Mesenchymal stem cell (in vitro differentiated cells and primary cell): ENCODE results near the gene GPR68.

Experiments
- DNase-seq: peaks from one replicate; pipeline ENCODE4 v3.0.0-alpha.2; 2013
- H2AFZ ChIP-seq: one replicate; pipeline ENCODE4 v1.6.1; 2013; ENCODE audit warnings: low read depth, mild to moderate bottlenecking, control low read depth, inconsistent platforms, low read length, moderate library complexity
- H2AK5ac ChIP-seq: 2 replicates; pipeline ENCODE4 v1.6.1; 2013; ENCODE audit warnings: low read length, moderate library complexity, mild to moderate bottlenecking, inconsistent platforms; ENCODE audit not compliant: severe bottlenecking
- H2BK120ac ChIP-seq: one replicate; pipeline ENCODE4 v1.6.1; 2013; ENCODE audit warnings: low read depth, mild to moderate bottlenecking, inconsistent platforms, low read length, moderate library complexity
- H2BK12ac ChIP-seq, 2 experiments: one replicate each; pipeline ENCODE4 v1.6.1; 2013; ENCODE audit warnings: inconsistent platforms in 2 of 2, low read length in 2 of 2, mild to moderate bottlenecking in 2 of 2, moderate library complexity in 2 of 2, control low read depth in 1 of 2
- H2BK15ac ChIP-seq: one replicate; pipeline ENCODE4 v1.6.1; 2013; ENCODE audit warnings: mild to moderate bottlenecking, low read depth, inconsistent platforms; ENCODE audit not compliant: poor library complexity, severe bottlenecking
- H2BK5ac ChIP-seq: 2 replicates; pipeline ENCODE4 v1.6.1; 2013; ENCODE audit warnings: low read depth, mild to moderate bottlenecking, low read length, control low read depth, inconsistent platforms; ENCODE audit not compliant: poor library complexity, severe bottlenecking
- H3K14ac ChIP-seq, 2 experiments: one replicate each; pipeline ENCODE4 v1.6.1; 2013; ENCODE audit warnings: inconsistent platforms in 2 of 2, low read length in 2 of 2, control low read depth in 1 of 2, mild to moderate bottlenecking in 1 of 2, moderate library complexity in 1 of 2
- H3K18ac ChIP-seq, 2 experiments: one replicate each; pipeline ENCODE4 v1.6.1; 2013; ENCODE audit warnings: inconsistent platforms in 2 of 2, low read length in 2 of 2, control low read depth in 1 of 2, low read depth in 1 of 2, mild to moderate bottlenecking in 1 of 2
- H3K23ac ChIP-seq, 2 experiments: one replicate each; pipeline ENCODE4 v1.6.1; 2013; ENCODE audit warnings: inconsistent platforms in 2 of 2, low read length in 2 of 2, mild to moderate bottlenecking in 2 of 2, moderate library complexity in 2 of 2, control low read depth in 1 of 2
- H3K27ac ChIP-seq: 2 replicates; pipeline ENCODE4 v1.5.1; 2013; ENCODE audit warnings: mild to moderate bottlenecking, moderate library complexity, low read length, control low read depth, inconsistent platforms; ENCODE audit not compliant: poor library complexity, severe bottlenecking
- H3K27me3 ChIP-seq, 2 experiments: 2 replicates each; pipeline versions ENCODE4 v1.6.1 to v1.7.0; 2013; ENCODE audit warnings: low read length in 2 of 2, mild to moderate bottlenecking in 2 of 2, moderate library complexity in 2 of 2, control low read depth in 1 of 2, inconsistent platforms in 1 of 2; ENCODE audit not compliant: control insufficient read depth in 1 of 2, insufficient read depth in 1 of 2
- H3K36me3 ChIP-seq, 2 experiments: 2 replicates each; pipeline versions ENCODE4 v1.6.1 to v1.7.0; 2013; ENCODE audit warnings: low read length in 2 of 2, control low read depth in 1 of 2, inconsistent platforms in 1 of 2, low read depth in 1 of 2, mild to moderate bottlenecking in 1 of 2; ENCODE audit not compliant: insufficient read depth in 2 of 2, control insufficient read depth in 1 of 2
- H3K4ac ChIP-seq, 2 experiments: one replicate each; pipeline ENCODE4 v1.6.1; 2013; ENCODE audit warnings: inconsistent platforms in 2 of 2, low read length in 2 of 2, mild to moderate bottlenecking in 2 of 2, moderate library complexity in 2 of 2, control low read depth in 1 of 2, low read depth in 1 of 2
- H3K4me1 ChIP-seq: 2 replicates; pipeline ENCODE4 v1.6.1; 2013; ENCODE audit warnings: low read depth, low read length, control low read depth; ENCODE audit not compliant: control insufficient read depth, insufficient read depth
- H3K4me2 ChIP-seq: 2 replicates; pipeline ENCODE4 v1.6.1; 2013; ENCODE audit warnings: low read length, mild to moderate bottlenecking, inconsistent platforms; ENCODE audit not compliant: poor library complexity, severe bottlenecking
- H3K4me3 ChIP-seq, 2 experiments: 2 replicates each; pipeline versions ENCODE4 v1.5.1 to v1.7.0; 2013; ENCODE audit warnings: low read length in 2 of 2, mild to moderate bottlenecking in 2 of 2, control low read depth in 1 of 2, low read depth in 1 of 2; ENCODE audit not compliant: insufficient read depth in 1 of 2
- H3K79me1 ChIP-seq: replicated peaks from 2 replicates; pipeline ENCODE4 v1.6.1; 2013; ENCODE audit warnings: mild to moderate bottlenecking, control low read depth, low read length, inconsistent platforms; ENCODE audit not compliant: poor library complexity, severe bottlenecking
- H3K9ac ChIP-seq: 2 replicates; pipeline ENCODE4 v1.7.0; 2013; ENCODE audit warnings: mild to moderate bottlenecking, low read length, moderate library complexity
- H3K9me3 ChIP-seq: 2 replicates; pipeline ENCODE4 v1.7.0; 2013; ENCODE audit warnings: mild to moderate bottlenecking, low read length; ENCODE audit not compliant: control insufficient read depth
- H4K8ac ChIP-seq: one replicate; pipeline ENCODE4 v1.6.1; 2013; ENCODE audit warnings: inconsistent platforms, mild to moderate bottlenecking, low read length, moderate library complexity
- H4K91ac ChIP-seq: one replicate; pipeline ENCODE4 v1.6.1; 2013; ENCODE audit warnings: mild to moderate bottlenecking, low read length, inconsistent platforms
- WGBS: methylation state at CpG from one replicate; pipeline ENCODE4 v1.1.7; 2013; ENCODE audit warnings: mixed read lengths; 5-methylcytosine and 5-hydroxymethylcytosine counted together

Gene GPR68

DNA sequence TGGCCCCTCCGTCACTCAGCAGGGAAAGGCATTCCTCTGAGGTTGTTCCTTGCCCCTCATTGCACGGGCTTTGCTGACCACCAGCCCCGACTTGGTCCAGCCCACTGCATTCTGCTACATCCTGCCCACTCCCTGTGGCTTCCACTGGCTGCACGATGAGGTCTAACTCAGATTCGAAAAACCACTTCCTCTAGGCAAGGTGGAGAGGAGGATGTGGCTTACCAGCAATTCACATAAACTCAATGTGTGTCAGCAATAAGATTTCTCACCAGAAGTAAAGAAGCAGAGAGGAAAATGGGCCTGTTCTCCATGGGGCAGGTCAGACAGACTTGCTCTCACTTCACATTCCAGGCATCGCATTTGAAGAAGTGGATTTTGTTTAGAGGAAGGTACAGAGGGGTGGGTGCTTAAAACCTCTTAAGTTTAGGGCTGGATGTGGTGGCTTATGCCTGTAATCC lies 14.7 kb downstream of the GPR68 start:
- H4K8ac ChIP-seq: no peak overlapping the region
- DNase-seq: peak; percentile 37
- no peak overlapping the region for H2AFZ ChIP-seq
- no peak overlapping the region for H3K27ac ChIP-seq
- H3K79me1 ChIP-seq: no peaks in the 10 kb centered on the region
- no peak overlapping the region for H3K4me2 ChIP-seq
- no peak overlapping the region for H4K91ac ChIP-seq
- no peak overlapping the region for H2AK5ac ChIP-seq
- peaks cover 20% of the 10 kb centered on the region for H3K4me1 ChIP-seq
- no peak overlapping the region for H3K9ac ChIP-seq
- H2BK120ac ChIP-seq: no peak overlapping the region
- H3K14ac ChIP-seq: no peak overlapping the region
- no peak overlapping the region for H3K23ac ChIP-seq
- no peaks in the 10 kb centered on the region for H3K27me3 ChIP-seq
- no peak overlapping the region for H2BK15ac ChIP-seq
- H2BK12ac ChIP-seq: no peak overlapping the region
- WGBS: 78% methylated on average over 6 of the region's 6 CpGs
- H3K4ac ChIP-seq: no peak overlapping the region
- H3K36me3 ChIP-seq: peaks cover 23 to 59% of the 10 kb centered on the region in 2 experiments
- peaks cover 6% of the 10 kb centered on the region for H3K9me3 ChIP-seq
- no peak overlapping the region for H3K18ac ChIP-seq
- H3K4me3 ChIP-seq: no peak overlapping the region
- H2BK5ac ChIP-seq: no peak overlapping the region

DNA sequence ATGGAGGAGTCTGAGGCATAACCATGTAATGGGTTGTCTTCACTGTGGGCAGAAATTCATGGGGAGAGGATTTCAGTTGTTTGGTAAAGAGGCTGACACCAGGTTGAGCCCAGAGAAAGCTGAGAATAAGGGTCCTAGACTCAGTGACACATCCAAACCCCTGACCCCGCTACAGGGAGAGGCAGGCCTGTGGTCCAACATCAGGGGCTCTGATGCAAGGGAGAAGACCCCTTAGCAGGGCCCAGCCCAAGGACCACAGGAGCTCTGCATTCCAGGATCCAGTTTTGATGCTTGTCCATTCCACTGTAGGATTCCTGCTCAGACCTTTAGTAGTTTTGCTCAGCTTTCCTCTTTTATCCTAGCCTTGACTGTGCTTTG lies 15.5 kb downstream of the GPR68 start:
- Histone ChIP-seq H3K14ac (no peak overlapping the region), H3K27ac (no peak overlapping the region), H4K8ac (no peak overlapping the region), H2AFZ (no peak overlapping the region), H3K23ac (no peak overlapping the region), H3K4me2 (no peak overlapping the region), H3K9me3 (peaks cover 6% of the 10 kb centered on the region), H3K27me3 (no peaks in the 10 kb centered on the region), H3K36me3 (peaks cover 17 to 58% of the 10 kb centered on the region in 2 experiments), H2BK5ac (no peak overlapping the region), H2BK12ac (no peak overlapping the region), H2BK120ac (no peak overlapping the region), H2AK5ac (no peak overlapping the region), H3K4me1 (peaks cover 22% of the 10 kb centered on the region), H3K79me1 (no peaks in the 10 kb centered on the region), H3K18ac (no peak overlapping the region), H4K91ac (no peak overlapping the region), H2BK15ac (no peak overlapping the region), H3K4ac (no peak overlapping the region), H3K9ac (no peak overlapping the region), H3K4me3 (no peak overlapping the region)
- 100% methylated on average over 1 of the region's 1 CpG for WGBS
- no peak for DNase-seq

DNA sequence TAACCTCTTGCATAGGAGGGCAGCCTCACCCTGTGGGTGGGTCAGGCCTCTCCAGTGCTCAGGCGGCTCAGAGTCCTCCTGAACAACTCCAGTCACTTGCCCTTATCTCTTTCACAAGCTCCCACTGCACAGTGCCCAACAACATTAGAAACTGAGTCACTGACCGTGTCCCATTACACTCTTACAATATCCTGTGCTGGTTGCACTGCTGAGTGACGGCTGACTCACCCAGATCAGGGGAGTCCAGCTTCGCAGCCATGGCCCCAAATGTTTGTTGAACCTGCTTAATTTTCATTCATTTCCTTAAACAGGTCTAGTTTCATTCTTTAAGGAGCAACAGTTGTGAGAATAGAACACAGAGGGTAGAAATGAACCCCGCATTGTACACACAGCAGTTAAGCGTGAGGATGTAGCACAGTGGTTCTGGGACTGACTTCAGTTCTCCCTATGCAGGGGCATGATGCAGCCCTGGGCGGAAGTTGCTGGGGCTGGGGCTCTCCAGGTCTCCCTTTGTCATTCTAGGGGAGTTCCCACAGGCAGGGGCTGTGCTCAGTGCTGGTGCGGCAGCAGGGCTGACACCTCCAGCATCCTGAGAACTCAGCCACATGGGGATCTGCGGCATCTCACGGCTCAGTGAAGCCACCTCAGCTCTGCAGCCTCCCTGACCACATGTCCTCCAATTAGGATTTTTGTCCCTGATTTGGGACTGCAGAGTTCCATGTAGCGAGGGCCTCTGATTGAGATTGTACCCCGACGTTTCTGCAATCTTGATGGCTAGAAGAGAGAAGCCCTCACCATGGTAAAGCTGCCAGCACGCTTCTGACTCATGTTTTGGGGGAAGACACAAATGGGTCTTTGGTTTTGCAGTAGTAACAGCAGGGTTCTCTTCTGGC lies 16.1 kb downstream of the GPR68 start:
- no peak overlapping the region for H3K23ac ChIP-seq
- no peak overlapping the region for H3K4me2 ChIP-seq
- no peak overlapping the region for H3K4ac ChIP-seq
- no peaks in the 10 kb centered on the region for H3K79me1 ChIP-seq
- H3K9me3 ChIP-seq: peaks cover 6% of the 10 kb centered on the region
- H3K14ac ChIP-seq: no peak overlapping the region
- peak overlapping the region; percentile 13 for H3K27ac ChIP-seq
- H3K18ac ChIP-seq: no peak overlapping the region
- H2AK5ac ChIP-seq: no peak overlapping the region
- no peak overlapping the region for H3K4me3 ChIP-seq
- no peak overlapping the region for H2AFZ ChIP-seq
- H2BK15ac ChIP-seq: no peak overlapping the region
- no peak overlapping the region for H2BK5ac ChIP-seq
- H4K91ac ChIP-seq: no peak overlapping the region
- no peak overlapping the region for H3K9ac ChIP-seq
- H3K4me1 ChIP-seq: peaks cover 22% of the 10 kb centered on the region
- H4K8ac ChIP-seq: no peak overlapping the region
- peak; percentile 59 for DNase-seq
- WGBS: 76% methylated on average over 14 of the region's 14 CpGs
- H2BK12ac ChIP-seq: no peak overlapping the region
- no peak overlapping the region for H2BK120ac ChIP-seq
- no peaks in the 10 kb centered on the region for H3K27me3 ChIP-seq
- H3K36me3 ChIP-seq: peaks cover 14 to 53% of the 10 kb centered on the region in 2 experiments

DNA sequence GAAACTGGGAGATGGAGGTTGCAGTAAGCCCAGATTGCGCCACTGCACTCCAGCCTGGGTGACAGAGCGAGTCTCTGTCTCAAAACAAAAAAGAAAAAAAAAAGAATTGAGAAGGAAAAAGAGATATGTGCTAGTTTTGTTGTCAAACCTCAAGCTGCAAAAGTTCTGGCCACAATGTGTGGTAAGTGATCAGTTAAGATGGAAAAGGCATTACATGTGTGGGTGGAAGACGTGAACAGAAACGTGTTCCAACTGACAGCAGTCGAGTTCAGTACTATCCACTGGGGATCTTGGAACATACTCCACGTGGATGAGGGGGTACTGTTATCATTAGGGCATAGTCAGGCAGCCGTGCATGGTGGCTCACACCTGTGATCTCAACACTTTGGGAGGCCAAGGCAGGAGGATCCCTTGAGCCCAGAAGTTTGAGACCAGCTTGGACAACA lies 17.3 kb downstream of the GPR68 start:
- H3K4ac ChIP-seq: no peak overlapping the region
- H2BK15ac ChIP-seq: no peak overlapping the region
- H2AK5ac ChIP-seq: no peak overlapping the region
- H3K27ac ChIP-seq: no peak overlapping the region
- no peak overlapping the region for H2BK120ac ChIP-seq
- no peak overlapping the region for H2AFZ ChIP-seq
- no peak overlapping the region for H3K9ac ChIP-seq
- H2BK5ac ChIP-seq: no peak overlapping the region
- H2BK12ac ChIP-seq: no peak overlapping the region
- H3K4me3 ChIP-seq: no peak overlapping the region
- H3K18ac ChIP-seq: no peak overlapping the region
- no peak overlapping the region for H3K23ac ChIP-seq
- no peaks in the 10 kb centered on the region for H3K27me3 ChIP-seq
- no peaks in the 10 kb centered on the region for H3K79me1 ChIP-seq
- H3K36me3 ChIP-seq: peaks cover 9 to 47% of the 10 kb centered on the region in 2 experiments
- H4K8ac ChIP-seq: no peak overlapping the region
- peaks cover 22% of the 10 kb centered on the region for H3K4me1 ChIP-seq
- H3K14ac ChIP-seq: no peak overlapping the region
- H4K91ac ChIP-seq: no peak overlapping the region
- WGBS: 89% methylated on average over 7 of the region's 7 CpGs
- no peak overlapping the region for H3K4me2 ChIP-seq
- DNase-seq: no peak
- peaks cover 6% of the 10 kb centered on the region for H3K9me3 ChIP-seq
